ENCODE results near the gene ARFGEF2. TPM values are rescaled to one million over a fixed set of nuclear protein-coding genes. Genes with fewer than 3 reads are reported as not detected.
"Not testable (repeated sequence)": the region's sequence is repeated elsewhere in the genome, so short reads cannot be mapped to it uniquely, and the experiment has no call there.

The ARFGEF2 gene
- total and polyA plus RNA-seq, 4 donors, result 10.3 to 51.3 (median 16.6) TPM

DNA sequence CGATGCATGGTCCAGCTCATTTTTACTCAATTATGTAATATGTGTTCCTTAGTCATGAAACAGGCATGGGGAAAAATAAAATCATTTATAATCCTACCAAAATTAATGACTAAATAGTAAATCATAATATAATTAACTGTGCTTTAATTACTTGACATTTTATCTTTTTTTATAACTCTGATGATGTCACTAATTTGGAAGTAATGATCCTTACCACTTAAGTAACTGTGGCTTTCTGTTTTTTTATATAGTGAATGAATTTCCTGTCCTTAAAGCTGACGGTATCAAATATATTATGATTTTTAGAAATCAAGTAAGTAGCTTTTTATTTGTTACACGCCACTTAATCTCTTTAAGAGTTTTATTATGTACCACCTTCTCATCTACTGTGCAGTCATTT lies 156.8 kb downstream of the ARFGEF2 start:
- no peak for DNase-seq (ENCODE audit: low spot score)
- no peak overlapping the region for H3K9ac ChIP-seq (ENCODE audit: low read depth in 1 of 2, low read length in 2 of 2)
- TF ChIP-seq EGR1 (IDR thresholded peaks at IDR 0.05; ENCODE audit: low read depth in 2 of 2), result no peak
- TF ChIP-seq GABPA (IDR thresholded peaks at IDR 0.05 in 1 of 2, conservative IDR thresholded peaks at IDR 0.05 in 1 of 2), result no peak
- TF ChIP-seq TAF1 (conservative IDR thresholded peaks at IDR 0.05), result no peak
- no peak for TF ChIP-seq FOXA1 (IDR thresholded peaks at IDR 0.05)
- TF ChIP-seq, protein P1, sequence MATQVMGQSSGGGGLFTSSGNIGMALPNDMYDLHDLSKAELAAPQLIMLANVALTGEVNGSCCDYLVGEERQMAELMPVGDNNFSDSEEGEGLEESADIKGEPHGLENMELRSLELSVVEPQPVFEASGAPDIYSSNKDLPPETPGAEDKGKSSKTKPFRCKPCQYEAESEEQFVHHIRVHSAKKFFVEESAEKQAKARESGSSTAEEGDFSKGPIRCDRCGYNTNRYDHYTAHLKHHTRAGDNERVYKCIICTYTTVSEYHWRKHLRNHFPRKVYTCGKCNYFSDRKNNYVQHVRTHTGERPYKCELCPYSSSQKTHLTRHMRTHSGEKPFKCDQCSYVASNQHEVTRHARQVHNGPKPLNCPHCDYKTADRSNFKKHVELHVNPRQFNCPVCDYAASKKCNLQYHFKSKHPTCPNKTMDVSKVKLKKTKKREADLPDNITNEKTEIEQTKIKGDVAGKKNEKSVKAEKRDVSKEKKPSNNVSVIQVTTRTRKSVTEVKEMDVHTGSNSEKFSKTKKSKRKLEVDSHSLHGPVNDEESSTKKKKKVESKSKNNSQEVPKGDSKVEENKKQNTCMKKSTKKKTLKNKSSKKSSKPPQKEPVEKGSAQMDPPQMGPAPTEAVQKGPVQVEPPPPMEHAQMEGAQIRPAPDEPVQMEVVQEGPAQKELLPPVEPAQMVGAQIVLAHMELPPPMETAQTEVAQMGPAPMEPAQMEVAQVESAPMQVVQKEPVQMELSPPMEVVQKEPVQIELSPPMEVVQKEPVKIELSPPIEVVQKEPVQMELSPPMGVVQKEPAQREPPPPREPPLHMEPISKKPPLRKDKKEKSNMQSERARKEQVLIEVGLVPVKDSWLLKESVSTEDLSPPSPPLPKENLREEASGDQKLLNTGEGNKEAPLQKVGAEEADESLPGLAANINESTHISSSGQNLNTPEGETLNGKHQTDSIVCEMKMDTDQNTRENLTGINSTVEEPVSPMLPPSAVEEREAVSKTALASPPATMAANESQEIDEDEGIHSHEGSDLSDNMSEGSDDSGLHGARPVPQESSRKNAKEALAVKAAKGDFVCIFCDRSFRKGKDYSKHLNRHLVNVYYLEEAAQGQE (IDR thresholded peaks at IDR 0.05), result no peak
- no peaks in the 10 kb centered on the region for H3K4me1 ChIP-seq (ENCODE audit: control insufficient read depth in 4 of 4, insufficient read depth in 4 of 4, low read length in 3 of 4)
- H3K36me3 ChIP-seq (ENCODE audit: control insufficient read depth in 4 of 4, insufficient read depth in 3 of 4, low read depth in 1 of 4, low read length in 3 of 4), result peaks cover 16 to 66% (median 41%) of the 10 kb centered on the region in 4 donors
- H3K27ac ChIP-seq (ENCODE audit: low read depth in 1 of 2, low read length in 2 of 2), result no peak overlapping the region
- H3K9me3 ChIP-seq (ENCODE audit: control insufficient read depth in 4 of 4, low read length in 3 of 4), result no peaks in the 10 kb centered on the region
- H3K27me3 ChIP-seq (ENCODE audit: control insufficient read depth in 4 of 4, insufficient read depth in 4 of 4, low read length in 3 of 4), result no peaks in the 10 kb centered on the region
- 94% methylated on average over 3 of the region's 3 CpGs for WGBS
- H3K4me3 ChIP-seq (ENCODE audit: low read depth in 1 of 3, low read length in 3 of 3), result no peak overlapping the region

DNA sequence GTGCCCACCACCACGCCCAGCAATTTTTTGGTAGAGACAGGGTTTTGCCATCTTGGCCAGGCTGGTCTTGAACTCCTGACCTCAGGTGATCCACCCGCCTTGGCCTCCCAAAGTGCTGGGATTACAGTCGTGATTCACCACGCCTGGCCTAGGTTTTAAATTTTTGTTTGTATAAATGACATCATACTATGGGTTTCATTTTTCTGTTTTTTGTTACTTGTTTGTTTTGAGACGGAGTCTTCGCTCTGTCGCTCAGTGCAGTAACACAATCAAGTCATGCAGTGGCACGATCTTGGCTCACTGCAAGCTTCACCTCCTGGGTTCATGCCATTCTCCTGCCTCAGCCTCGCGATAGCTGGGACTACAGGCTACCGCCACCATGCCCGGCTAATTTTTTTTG lies 160.8 kb downstream of the ARFGEF2 start:
- H3K9ac ChIP-seq (ENCODE audit: low read depth in 1 of 2, low read length in 2 of 2); H3K9me3 ChIP-seq (ENCODE audit: control insufficient read depth in 4 of 4, low read length in 3 of 4); H3K27me3 ChIP-seq (ENCODE audit: control insufficient read depth in 4 of 4, insufficient read depth in 4 of 4, low read length in 3 of 4); H3K4me1 ChIP-seq (ENCODE audit: control insufficient read depth in 4 of 4, insufficient read depth in 4 of 4, low read length in 3 of 4); H3K4me3 ChIP-seq (ENCODE audit: low read depth in 1 of 3, low read length in 3 of 3); DNase-seq (ENCODE audit: low spot score); H3K27ac ChIP-seq (ENCODE audit: low read depth in 1 of 2, low read length in 2 of 2): not testable (repeated sequence)
- WGBS, result 97% methylated on average over 12 of the region's 12 CpGs
- H3K36me3 ChIP-seq (ENCODE audit: control insufficient read depth in 4 of 4, insufficient read depth in 3 of 4, low read depth in 1 of 4, low read length in 3 of 4), result peaks cover 21 to 68% (median 46%) of the 10 kb centered on the region in 4 donors

Small RNA genes within 50 kb of the gene (small RNA-seq; reads per million reads assigned to genes)
- not detected for gene SNAP23P1

Other genes with a start within 250 kb of the ARFGEF2 start
- 10 to 100 TPM; 16.4 to 18.0 TPM for gene PREX1, start 93.7 kb upstream of the ARFGEF2 start, total RNA-seq
- gene PREX1, start 93.7 kb upstream of the ARFGEF2 start, polyA plus RNA-seq, result 1 to 10 TPM; 2.2 to 5.2 TPM
- gene CSE1L, start 124.6 kb downstream of the ARFGEF2 start, total RNA-seq, result 10 to 100 TPM; 24.3 to 48.8 TPM
- gene CSE1L, start 124.6 kb downstream of the ARFGEF2 start, polyA plus RNA-seq, result 10 to 100 TPM; 13.1 to 14.4 TPM